ENCODE results near the gene PTPRM. TPM values are rescaled to one million over a fixed set of nuclear protein-coding genes. Genes with fewer than 3 reads are reported as not detected.

PTPRM gene
- total RNA-seq, 1 experiment from 2014 or later = 11.1 TPM

DNA sequence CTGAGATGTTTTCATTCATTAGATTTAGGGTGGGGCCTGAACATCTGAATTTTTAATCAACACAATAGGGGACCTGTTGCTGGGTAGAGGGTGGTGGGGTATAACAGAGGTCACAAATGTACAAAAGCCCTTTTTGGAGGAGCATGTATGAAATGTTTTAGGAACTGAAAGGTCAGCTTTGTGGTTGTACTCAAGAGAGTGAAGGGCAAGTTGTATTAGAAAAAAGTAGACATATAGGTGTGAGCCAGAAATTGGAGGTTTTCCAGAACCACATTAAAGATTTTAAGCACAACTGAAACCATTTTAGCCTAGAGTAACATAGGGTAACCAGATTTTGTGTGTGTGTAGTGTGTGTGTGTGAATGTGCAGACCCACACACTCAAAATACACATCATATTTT lies 62.3 kb downstream of the PTPRM start:
- CTCF ChIA-PET = no interaction called here
- ATAC-seq (no peak), DNase-seq (ENCODE audit: low spot score) (no peak)
- Mint-ChIP-seq H3K36me3 (no peaks in the 10 kb centered on the region), H3K27ac (no peak overlapping the region), H3K27me3 (ENCODE audit: low read depth) (no peaks in the 10 kb centered on the region), H3K4me1 (peaks cover 7% of the 10 kb centered on the region; the same call in 1 of the 2 replicates), H3K4me3 (no peak overlapping the region), H3K9me3 (no peaks in the 10 kb centered on the region)
- POLR2A ChIA-PET = no interaction called here
- TF ChIP-seq, protein P1, sequence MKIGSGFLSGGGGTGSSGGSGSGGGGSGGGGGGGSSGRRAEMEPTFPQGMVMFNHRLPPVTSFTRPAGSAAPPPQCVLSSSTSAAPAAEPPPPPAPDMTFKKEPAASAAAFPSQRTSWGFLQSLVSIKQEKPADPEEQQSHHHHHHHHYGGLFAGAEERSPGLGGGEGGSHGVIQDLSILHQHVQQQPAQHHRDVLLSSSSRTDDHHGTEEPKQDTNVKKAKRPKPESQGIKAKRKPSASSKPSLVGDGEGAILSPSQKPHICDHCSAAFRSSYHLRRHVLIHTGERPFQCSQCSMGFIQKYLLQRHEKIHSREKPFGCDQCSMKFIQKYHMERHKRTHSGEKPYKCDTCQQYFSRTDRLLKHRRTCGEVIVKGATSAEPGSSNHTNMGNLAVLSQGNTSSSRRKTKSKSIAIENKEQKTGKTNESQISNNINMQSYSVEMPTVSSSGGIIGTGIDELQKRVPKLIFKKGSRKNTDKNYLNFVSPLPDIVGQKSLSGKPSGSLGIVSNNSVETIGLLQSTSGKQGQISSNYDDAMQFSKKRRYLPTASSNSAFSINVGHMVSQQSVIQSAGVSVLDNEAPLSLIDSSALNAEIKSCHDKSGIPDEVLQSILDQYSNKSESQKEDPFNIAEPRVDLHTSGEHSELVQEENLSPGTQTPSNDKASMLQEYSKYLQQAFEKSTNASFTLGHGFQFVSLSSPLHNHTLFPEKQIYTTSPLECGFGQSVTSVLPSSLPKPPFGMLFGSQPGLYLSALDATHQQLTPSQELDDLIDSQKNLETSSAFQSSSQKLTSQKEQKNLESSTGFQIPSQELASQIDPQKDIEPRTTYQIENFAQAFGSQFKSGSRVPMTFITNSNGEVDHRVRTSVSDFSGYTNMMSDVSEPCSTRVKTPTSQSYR (CRISPR knock-in tag; IDR thresholded peaks at IDR 0.05) = no peak
- TF ChIP-seq NFATC4 (CRISPR knock-in tag; IDR thresholded peaks at IDR 0.05) (no peak), ZNF138 (CRISPR knock-in tag; conservative IDR thresholded peaks at IDR 0.05) (no peak), ZNF671 (CRISPR knock-in tag; IDR thresholded peaks at IDR 0.05) (no peak), FOXK1 (CRISPR knock-in tag; IDR thresholded peaks at IDR 0.05) (no peak), ZNF263 (CRISPR knock-in tag; IDR thresholded peaks at IDR 0.05; ENCODE audit: low read depth) (no peak), CREB1 (CRISPR knock-in tag; IDR thresholded peaks at IDR 0.05) (no peak), NR2C2 (CRISPR knock-in tag; IDR thresholded peaks at IDR 0.05) (no peak), FOXJ3 (CRISPR knock-in tag; IDR thresholded peaks at IDR 0.05; ENCODE audit: borderline replicate concordance) (no peak), ZNF416 (CRISPR knock-in tag; IDR thresholded peaks at IDR 0.05) (no peak)
- TF ChIP-seq, protein P2, sequence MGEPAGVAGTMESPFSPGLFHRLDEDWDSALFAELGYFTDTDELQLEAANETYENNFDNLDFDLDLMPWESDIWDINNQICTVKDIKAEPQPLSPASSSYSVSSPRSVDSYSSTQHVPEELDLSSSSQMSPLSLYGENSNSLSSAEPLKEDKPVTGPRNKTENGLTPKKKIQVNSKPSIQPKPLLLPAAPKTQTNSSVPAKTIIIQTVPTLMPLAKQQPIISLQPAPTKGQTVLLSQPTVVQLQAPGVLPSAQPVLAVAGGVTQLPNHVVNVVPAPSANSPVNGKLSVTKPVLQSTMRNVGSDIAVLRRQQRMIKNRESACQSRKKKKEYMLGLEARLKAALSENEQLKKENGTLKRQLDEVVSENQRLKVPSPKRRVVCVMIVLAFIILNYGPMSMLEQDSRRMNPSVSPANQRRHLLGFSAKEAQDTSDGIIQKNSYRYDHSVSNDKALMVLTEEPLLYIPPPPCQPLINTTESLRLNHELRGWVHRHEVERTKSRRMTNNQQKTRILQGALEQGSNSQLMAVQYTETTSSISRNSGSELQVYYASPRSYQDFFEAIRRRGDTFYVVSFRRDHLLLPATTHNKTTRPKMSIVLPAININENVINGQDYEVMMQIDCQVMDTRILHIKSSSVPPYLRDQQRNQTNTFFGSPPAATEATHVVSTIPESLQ (CRISPR knock-in tag; IDR thresholded peaks at IDR 0.05) = no peak
- TF ChIP-seq, protein P3, sequence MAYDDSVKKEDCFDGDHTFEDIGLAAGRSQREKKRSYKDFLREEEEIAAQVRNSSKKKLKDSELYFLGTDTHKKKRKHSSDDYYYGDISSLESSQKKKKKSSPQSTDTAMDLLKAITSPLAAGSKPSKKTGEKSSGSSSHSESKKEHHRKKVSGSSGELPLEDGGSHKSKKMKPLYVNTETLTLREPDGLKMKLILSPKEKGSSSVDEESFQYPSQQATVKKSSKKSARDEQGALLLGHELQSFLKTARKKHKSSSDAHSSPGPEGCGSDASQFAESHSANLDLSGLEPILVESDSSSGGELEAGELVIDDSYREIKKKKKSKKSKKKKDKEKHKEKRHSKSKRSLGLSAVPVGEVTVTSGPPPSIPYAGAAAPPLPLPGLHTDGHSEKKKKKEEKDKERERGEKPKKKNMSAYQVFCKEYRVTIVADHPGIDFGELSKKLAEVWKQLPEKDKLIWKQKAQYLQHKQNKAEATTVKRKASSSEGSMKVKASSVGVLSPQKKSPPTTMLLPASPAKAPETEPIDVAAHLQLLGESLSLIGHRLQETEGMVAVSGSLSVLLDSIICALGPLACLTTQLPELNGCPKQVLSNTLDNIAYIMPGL (CRISPR knock-in tag; IDR thresholded peaks at IDR 0.05) = no peak
- TF ChIP-seq, protein P4, sequence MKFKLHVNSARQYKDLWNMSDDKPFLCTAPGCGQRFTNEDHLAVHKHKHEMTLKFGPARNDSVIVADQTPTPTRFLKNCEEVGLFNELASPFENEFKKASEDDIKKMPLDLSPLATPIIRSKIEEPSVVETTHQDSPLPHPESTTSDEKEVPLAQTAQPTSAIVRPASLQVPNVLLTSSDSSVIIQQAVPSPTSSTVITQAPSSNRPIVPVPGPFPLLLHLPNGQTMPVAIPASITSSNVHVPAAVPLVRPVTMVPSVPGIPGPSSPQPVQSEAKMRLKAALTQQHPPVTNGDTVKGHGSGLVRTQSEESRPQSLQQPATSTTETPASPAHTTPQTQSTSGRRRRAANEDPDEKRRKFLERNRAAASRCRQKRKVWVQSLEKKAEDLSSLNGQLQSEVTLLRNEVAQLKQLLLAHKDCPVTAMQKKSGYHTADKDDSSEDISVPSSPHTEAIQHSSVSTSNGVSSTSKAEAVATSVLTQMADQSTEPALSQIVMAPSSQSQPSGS (CRISPR knock-in tag; IDR thresholded peaks at IDR 0.05; ENCODE audit: borderline replicate concordance, low read depth) = no peak
- TF ChIP-seq, protein P5, sequence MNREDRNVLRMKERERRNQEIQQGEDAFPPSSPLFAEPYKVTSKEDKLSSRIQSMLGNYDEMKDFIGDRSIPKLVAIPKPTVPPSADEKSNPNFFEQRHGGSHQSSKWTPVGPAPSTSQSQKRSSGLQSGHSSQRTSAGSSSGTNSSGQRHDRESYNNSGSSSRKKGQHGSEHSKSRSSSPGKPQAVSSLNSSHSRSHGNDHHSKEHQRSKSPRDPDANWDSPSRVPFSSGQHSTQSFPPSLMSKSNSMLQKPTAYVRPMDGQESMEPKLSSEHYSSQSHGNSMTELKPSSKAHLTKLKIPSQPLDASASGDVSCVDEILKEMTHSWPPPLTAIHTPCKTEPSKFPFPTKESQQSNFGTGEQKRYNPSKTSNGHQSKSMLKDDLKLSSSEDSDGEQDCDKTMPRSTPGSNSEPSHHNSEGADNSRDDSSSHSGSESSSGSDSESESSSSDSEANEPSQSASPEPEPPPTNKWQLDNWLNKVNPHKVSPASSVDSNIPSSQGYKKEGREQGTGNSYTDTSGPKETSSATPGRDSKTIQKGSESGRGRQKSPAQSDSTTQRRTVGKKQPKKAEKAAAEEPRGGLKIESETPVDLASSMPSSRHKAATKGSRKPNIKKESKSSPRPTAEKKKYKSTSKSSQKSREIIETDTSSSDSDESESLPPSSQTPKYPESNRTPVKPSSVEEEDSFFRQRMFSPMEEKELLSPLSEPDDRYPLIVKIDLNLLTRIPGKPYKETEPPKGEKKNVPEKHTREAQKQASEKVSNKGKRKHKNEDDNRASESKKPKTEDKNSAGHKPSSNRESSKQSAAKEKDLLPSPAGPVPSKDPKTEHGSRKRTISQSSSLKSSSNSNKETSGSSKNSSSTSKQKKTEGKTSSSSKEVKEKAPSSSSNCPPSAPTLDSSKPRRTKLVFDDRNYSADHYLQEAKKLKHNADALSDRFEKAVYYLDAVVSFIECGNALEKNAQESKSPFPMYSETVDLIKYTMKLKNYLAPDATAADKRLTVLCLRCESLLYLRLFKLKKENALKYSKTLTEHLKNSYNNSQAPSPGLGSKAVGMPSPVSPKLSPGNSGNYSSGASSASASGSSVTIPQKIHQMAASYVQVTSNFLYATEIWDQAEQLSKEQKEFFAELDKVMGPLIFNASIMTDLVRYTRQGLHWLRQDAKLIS (CRISPR knock-in tag; IDR thresholded peaks at IDR 0.05; ENCODE audit: borderline replicate concordance) = no peak
- TF ChIP-seq, protein P6, sequence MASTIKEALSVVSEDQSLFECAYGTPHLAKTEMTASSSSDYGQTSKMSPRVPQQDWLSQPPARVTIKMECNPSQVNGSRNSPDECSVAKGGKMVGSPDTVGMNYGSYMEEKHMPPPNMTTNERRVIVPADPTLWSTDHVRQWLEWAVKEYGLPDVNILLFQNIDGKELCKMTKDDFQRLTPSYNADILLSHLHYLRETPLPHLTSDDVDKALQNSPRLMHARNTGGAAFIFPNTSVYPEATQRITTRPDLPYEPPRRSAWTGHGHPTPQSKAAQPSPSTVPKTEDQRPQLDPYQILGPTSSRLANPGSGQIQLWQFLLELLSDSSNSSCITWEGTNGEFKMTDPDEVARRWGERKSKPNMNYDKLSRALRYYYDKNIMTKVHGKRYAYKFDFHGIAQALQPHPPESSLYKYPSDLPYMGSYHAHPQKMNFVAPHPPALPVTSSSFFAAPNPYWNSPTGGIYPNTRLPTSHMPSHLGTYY (CRISPR knock-in tag; IDR thresholded peaks at IDR 0.05) = no peak
